Amniotic epithelial cell (primary cell): Measurements from ENCODE around the gene THUMPD3.
A peak's percentile ranks its signal among the peaks of the same experiment; 100 is the strongest.

Source experiments
- DNase-seq: peaks from one replicate; pipeline ENCODE4 v3.0.0-alpha.2; 2010; ENCODE audit warnings: low read depth

The THUMPD3 gene

DNA sequence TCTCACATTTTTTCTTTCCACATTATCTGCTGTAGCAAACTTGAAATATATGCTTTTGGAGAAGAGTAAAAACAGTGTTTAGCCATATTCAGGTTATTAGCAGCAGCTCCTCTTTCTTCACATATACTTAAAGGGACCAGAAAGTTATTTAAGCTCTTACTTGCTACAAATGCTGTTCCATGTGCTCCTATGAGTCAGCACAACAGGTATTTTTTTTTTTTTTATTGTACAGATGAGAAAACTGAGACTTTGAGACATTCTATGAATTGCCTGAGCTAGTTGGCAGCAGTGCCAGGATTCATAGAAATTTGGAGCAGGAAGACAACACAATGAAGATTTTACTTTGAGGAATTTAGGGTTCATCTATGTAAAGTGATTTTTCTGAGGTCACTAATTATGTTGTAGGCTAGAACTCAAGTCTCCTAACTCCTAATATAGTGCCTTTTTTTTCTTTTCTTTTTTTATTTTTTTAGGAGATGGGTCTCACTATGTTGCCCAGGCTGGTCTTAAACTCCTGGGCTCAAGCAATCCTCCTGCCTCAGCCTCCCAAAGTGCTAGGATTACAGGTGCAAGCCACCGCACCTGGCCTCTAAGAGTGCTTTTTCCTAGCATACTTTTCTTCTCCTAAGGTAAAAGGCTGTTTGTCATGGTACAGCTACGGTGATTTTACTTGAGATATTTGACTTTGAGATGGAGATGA, 58.1 kb downstream of the THUMPD3 start:
- DNase-seq: peak; percentile 30

- DNase-seq: peak; percentile 95
Observed at GRCh38 chr3:9422712-9423424, 60.0 kb downstream of the THUMPD3 start.

- no peak for DNase-seq
Observed at GRCh38 chr3:9428411-9428810, 65.6 kb downstream of the THUMPD3 start.

DNA sequence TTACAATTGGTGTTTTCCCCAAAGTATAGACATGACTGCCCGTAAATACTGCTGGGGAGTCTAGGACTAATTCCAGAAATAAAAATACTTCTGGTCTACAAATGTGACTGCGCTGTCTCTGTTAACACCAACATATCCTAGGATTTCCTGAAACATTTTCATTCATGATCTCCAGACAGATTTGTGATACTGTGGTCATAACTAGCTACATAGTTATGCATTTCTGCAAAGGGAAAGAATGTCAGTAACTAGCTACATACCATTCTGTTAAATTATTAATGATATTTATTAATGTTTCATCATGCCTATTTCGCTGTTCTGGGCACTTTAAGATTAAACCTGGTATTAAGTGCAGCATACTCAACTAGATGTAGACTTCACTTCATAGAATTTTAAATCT, 67.9 kb downstream of the THUMPD3 start:
- DNase-seq: peak; percentile 20

- no peak for DNase-seq
Observed at GRCh38 chr3:9433627-9434521, 71.0 kb downstream of the THUMPD3 start.

- no peak for DNase-seq
Observed at GRCh38 chr3:9435316-9435715, 72.5 kb downstream of the THUMPD3 start.
